Endothelial cell (in vitro differentiated cells): ENCODE measurements around the gene DOCK11. TPM values are rescaled to one million over a fixed set of nuclear protein-coding genes. Genes with fewer than 3 reads are reported as not detected.

Source experiments
- DNase-seq: peaks from one replicate; pipeline ENCODE4 v3.0.0; 2021; ENCODE audit warnings: low spot score
- H3K27ac Mint-ChIP-seq: one replicate; pipeline ENCODE4 v1.8.0; 2021; ENCODE audit warnings: mixed read lengths, inconsistent platforms; ENCODE audit not compliant: unreplicated experiment
- H3K27me3 Mint-ChIP-seq: one replicate; pipeline ENCODE4 v1.8.0; 2021; ENCODE audit warnings: mild to moderate bottlenecking, moderate library complexity, mixed read lengths, inconsistent platforms; ENCODE audit not compliant: unreplicated experiment
- H3K36me3 Mint-ChIP-seq: one replicate; pipeline ENCODE4 v1.8.0; 2021; ENCODE audit warnings: mild to moderate bottlenecking, low read depth, mixed read lengths, inconsistent platforms; ENCODE audit not compliant: unreplicated experiment
- H3K4me1 Mint-ChIP-seq: one replicate; pipeline ENCODE4 v1.8.0; 2021; ENCODE audit warnings: mild to moderate bottlenecking, mixed read lengths, inconsistent platforms; ENCODE audit not compliant: unreplicated experiment
- H3K4me3 Mint-ChIP-seq: one replicate; pipeline ENCODE4 v1.8.0; 2021; ENCODE audit warnings: mild to moderate bottlenecking, mixed read lengths, inconsistent platforms; ENCODE audit not compliant: unreplicated experiment
- H3K9me3 Mint-ChIP-seq: one replicate; pipeline ENCODE4 v1.8.0; 2021; ENCODE audit warnings: mixed read lengths, inconsistent platforms; ENCODE audit not compliant: unreplicated experiment
- CTCF ChIP-seq: fragments of 200-600 bp; sonication (generic); IDR thresholded peaks from one replicate; pipeline ENCODE4 v1.5.0; 2021; ENCODE audit warnings: antibody characterized with exemption; ENCODE audit not compliant: unreplicated experiment
- total RNA-seq: library from RNA; stranded (reverse); fragmentation: NEBNext Ultra II Directional; extraction: Animal tissue kit (Norgen Biotek cat#: 25700); gene quantifications from one replicate; pipeline ENCODE4 v1.2.1, GENCODE V29; 2021; ENCODE audit not compliant: unreplicated experiment

Gene DOCK11
- total RNA-seq, 1 donor from 2014 or later = 10.9 TPM

- no peak for DNase-seq
- Mint-ChIP-seq H3K9me3 (no peaks in the 10 kb centered on the region), H3K4me1 (peaks cover 11% of the 10 kb centered on the region), H3K27ac (no peak overlapping the region), H3K27me3 (no peaks in the 10 kb centered on the region), H3K36me3 (no peaks in the 10 kb centered on the region), H3K4me3 (no peak overlapping the region)
- TF ChIP-seq CTCF = no peak
These were observed 164.5 kb downstream of the DOCK11 start for GRCh38 chrX:118660085-118660484.

GRCh38 chrX:118665204-118665603 lies 169.6 kb downstream of the DOCK11 start:
- H3K4me1 Mint-ChIP-seq = peaks cover 7% of the 10 kb centered on the region
- no peak for TF ChIP-seq CTCF
- DNase-seq = no peak
- H3K36me3 Mint-ChIP-seq = no peaks in the 10 kb centered on the region
- H3K27ac Mint-ChIP-seq = no peak overlapping the region
- no peak overlapping the region for H3K4me3 Mint-ChIP-seq
- no peaks in the 10 kb centered on the region for H3K9me3 Mint-ChIP-seq
- no peaks in the 10 kb centered on the region for H3K27me3 Mint-ChIP-seq

DNA sequence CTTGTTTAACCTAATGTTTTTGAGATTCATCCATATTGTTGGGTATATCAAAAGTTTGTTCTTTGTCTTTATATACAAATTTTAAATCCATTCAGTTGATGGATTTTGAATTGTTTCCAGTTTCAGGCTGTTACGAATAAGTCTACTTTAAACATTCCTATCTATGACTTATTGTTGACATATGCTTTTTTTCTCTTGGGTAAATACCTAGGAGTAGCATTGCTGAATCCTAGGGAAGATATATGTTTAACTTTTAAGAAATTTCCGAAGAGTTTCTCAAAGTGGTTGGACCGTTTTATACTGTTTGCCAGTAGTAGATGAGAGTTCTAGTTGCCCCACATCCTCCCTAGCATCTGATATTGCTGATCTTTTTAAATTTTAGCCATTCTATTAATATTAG lies 170.9 kb downstream of the DOCK11 start:
- DNase-seq = no peak
- no peak for TF ChIP-seq CTCF
- no peaks in the 10 kb centered on the region for H3K27me3 Mint-ChIP-seq
- no peaks in the 10 kb centered on the region for H3K36me3 Mint-ChIP-seq
- H3K9me3 Mint-ChIP-seq = no peaks in the 10 kb centered on the region
- H3K27ac Mint-ChIP-seq = no peak overlapping the region
- H3K4me3 Mint-ChIP-seq = no peak overlapping the region
- H3K4me1 Mint-ChIP-seq = peaks cover 4% of the 10 kb centered on the region

DNA sequence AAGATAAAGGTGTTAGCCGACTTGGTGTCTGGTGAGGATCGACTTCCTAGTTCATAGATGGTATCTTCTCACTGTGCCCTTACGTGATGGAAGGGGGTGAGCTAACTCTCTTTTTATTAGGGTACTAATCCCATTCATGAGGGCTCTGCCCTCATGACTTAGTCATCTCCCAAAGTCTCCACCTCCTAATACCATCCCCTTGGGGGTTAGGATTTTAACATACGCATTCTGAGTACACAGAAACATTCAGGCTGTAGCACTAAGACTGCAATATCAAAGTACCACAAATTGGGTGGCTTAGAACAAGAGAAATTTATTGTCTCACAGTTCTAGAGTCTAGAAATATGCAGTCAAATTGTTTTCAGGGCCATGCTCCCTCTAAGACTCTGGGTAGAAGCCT lies 173.8 kb downstream of the DOCK11 start:
- no peak overlapping the region for H3K27ac Mint-ChIP-seq
- no peaks in the 10 kb centered on the region for H3K4me1 Mint-ChIP-seq
- H3K36me3 Mint-ChIP-seq = no peaks in the 10 kb centered on the region
- H3K4me3 Mint-ChIP-seq = no peak overlapping the region
- H3K27me3 Mint-ChIP-seq = no peaks in the 10 kb centered on the region
- DNase-seq = no peak
- TF ChIP-seq CTCF = no peak
- H3K9me3 Mint-ChIP-seq = no peaks in the 10 kb centered on the region

DNA sequence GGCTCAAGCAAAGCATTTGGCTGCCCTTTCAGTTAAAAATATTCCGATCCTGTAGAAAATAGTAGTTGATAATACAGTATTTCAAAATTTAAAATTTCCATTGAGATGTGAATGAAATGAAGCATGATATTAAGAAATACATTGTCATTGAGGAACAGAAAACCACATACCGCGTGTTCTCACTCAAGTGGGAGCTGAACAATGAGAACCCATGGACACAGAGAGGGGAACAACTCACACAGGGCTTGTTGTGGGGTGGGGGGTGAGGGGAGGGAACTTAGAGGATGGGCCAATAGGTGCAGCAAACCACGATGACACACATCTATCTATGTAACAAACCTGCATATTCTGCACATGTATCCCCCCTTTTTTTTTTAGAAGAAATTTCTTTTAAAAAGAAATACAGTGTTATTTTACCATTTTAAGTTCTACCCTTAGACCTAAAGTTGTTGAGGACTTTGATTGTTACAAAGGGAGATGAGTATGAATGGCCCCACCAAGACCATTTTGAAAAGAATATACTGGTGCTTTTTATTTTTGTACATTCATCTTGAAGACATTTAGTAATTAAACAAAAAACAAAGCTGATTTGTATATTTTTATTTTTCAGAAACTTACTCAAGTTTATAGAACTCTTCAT lies 179.8 kb downstream of the DOCK11 start:
- Mint-ChIP-seq H3K27me3 (peaks cover 1% of the 10 kb centered on the region), H3K4me1 (no peaks in the 10 kb centered on the region), H3K4me3 (no peak overlapping the region), H3K36me3 (no peaks in the 10 kb centered on the region), H3K27ac (no peak overlapping the region), H3K9me3 (no peaks in the 10 kb centered on the region)
- no peak for DNase-seq
- TF ChIP-seq CTCF = no peak
